Hepatocyte (in vitro differentiated cells): Measurements from ENCODE around the gene PWP2.
"Not testable (repeated sequence)": the region's sequence is repeated elsewhere in the genome, so short reads cannot be mapped to it uniquely, and the experiment has no call there.

Source experiments
- CTCF ChIP-seq: fragments of 200-600 bp; sonication (generic); IDR thresholded peaks from 2 replicates; pipeline ENCODE4 v1.5.1; 2016; ENCODE audit warnings: antibody characterized with exemption, mild to moderate bottlenecking; ENCODE audit not compliant: poor library complexity
- EZH2 ChIP-seq: fragments of 200-600 bp; sonication (generic); IDR thresholded peaks from 2 replicates; pipeline ENCODE4 v1.6.1; 2016; ENCODE audit warnings: antibody characterized with exemption, mild to moderate bottlenecking, borderline replicate concordance
- EZH2phosphoT487 ChIP-seq: fragments of 200-600 bp; sonication (generic); IDR thresholded peaks from one replicate; pipeline ENCODE4 v1.6.1; 2018; ENCODE audit warnings: antibody characterized with exemption, mild to moderate bottlenecking, low read depth, moderate library complexity; ENCODE audit not compliant: unreplicated experiment, severe bottlenecking

- TF ChIP-seq EZH2phosphoT487, CTCF, EZH2: not testable (repeated sequence)
These were observed 68.0 kb downstream of the PWP2 start for GRCh38 chr21:44175189-44175588.
